Activated CD4-positive, alpha-beta T cell treated with anti-CD3 and anti-CD28 coated beads, Interleukin-2, amount 50 U/mL, for 1 hour (primary cell): ENCODE measurements around the gene RAB21.
"Not testable (repeated sequence)": the region's sequence is repeated elsewhere in the genome, so short reads cannot be mapped to it uniquely, and the experiment has no call there.

Experiments
- DNase-seq: peaks from one replicate; pipeline ENCODE4 v3.0.0-alpha.2; 2020

The RAB21 gene

GRCh38 chr12:71800177-71800576 lies 45.5 kb downstream of the RAB21 start:
- DNase-seq: no peak

- no peak for DNase-seq
Observed at GRCh38 chr12:71804505-71804904, 49.8 kb downstream of the RAB21 start.

- DNase-seq: no peak
Observed at GRCh38 chr12:71810921-71811320, 56.3 kb downstream of the RAB21 start.

GRCh38 chr12:71815242-71815641 lies 60.6 kb downstream of the RAB21 start:
- not testable (repeated sequence) for DNase-seq

- not testable (repeated sequence) for DNase-seq
Observed at GRCh38 chr12:71822088-71822487, 67.4 kb downstream of the RAB21 start.

GRCh38 chr12:71828813-71829212 lies 74.2 kb downstream of the RAB21 start:
- DNase-seq: no peak

GRCh38 chr12:71837356-71837755 lies 82.7 kb downstream of the RAB21 start:
- no peak for DNase-seq

- no peak for DNase-seq
Observed at GRCh38 chr12:71838231-71838630, 83.6 kb downstream of the RAB21 start.

- no peak for DNase-seq
Observed at GRCh38 chr12:71838676-71839075, 84.0 kb downstream of the RAB21 start.

- DNase-seq: no peak
Observed at GRCh38 chr12:71840231-71840847, 85.7 kb downstream of the RAB21 start.

GRCh38 chr12:71846322-71846940 lies 91.8 kb downstream of the RAB21 start:
- DNase-seq: no peak

- no peak for DNase-seq
Observed at GRCh38 chr12:71848212-71848611, 93.5 kb downstream of the RAB21 start.

- no peak for DNase-seq
Observed at GRCh38 chr12:71849109-71849851, 94.6 kb downstream of the RAB21 start.
